Dermis microvascular lymphatic vessel endothelial cell (primary cell): ENCODE measurements around the gene WFIKKN1. TPM values are rescaled to one million over a fixed set of nuclear protein-coding genes. Genes with fewer than 3 reads are reported as not detected.

Experiments
- DNase-seq, 2 donors: peaks; one replicate each; pipeline versions ENCODE4 v3.0.0 to v3.0.0-alpha.2; 2010; ENCODE audit warnings: low read depth in 2 of 2
- total RNA-seq: library from RNA; depleted of rRNA; stranded (reverse); fragments of >200 nt; gene quantifications from 2 replicates; pipeline ENCODE4 v1.2.1, GENCODE V29; 2014

Gene WFIKKN1
- total RNA-seq, 1 donor from 2014 or later = under 0.01 TPM

DNA sequence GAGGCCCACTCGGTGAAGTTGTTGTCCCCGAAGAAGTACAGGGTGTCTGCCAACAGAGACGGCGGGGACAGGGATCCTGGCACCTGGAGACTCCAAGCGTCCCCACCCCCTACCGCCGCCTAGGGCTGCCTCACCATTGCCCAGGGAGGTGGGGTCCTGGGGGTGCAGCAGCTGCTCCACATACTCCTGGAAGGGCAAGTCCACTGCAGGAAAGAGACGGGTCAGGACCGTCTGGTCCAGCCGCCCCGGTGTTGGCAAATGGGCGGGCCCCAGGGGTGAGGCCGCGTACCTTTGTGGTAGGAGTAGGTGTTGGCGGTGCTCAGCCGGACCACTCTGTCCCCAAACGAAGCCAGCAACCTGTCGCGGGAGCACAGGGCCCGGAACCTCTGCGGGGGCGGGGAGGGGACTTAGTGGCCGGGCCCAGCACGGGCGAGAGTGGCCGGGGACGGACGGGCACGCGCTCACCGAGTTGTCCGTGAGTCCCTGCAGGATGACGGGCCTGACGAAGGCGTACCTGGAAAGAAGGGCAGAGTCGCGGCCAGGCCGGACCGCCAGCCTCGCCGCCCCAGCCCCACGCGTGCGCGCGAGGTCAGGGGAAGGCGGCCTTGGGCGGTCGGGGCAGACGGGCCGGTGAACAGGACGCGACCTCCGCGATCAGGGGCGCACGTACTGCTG lies 52.7 kb downstream of the WFIKKN1 start:
- DNase-seq = no peak

Other genes starting within 250 kb of the WFIKKN1 start
- gene PGAP6, start 249.0 kb upstream of the WFIKKN1 start, total RNA-seq = 66.6 and 120 TPM in 2 replicates
- gene NME4, start 233.8 kb upstream of the WFIKKN1 start, total RNA-seq = 45.4 and 50.3 TPM in 2 replicates
- gene DECR2, start 229.1 kb upstream of the WFIKKN1 start, total RNA-seq = 11.4 and 19.2 TPM in 2 replicates
- gene RAB11FIP3, start 205.3 kb upstream of the WFIKKN1 start, total RNA-seq = 19.0 and 48.9 TPM in 2 replicates
- 18.9 and 31.5 TPM in 2 replicates for gene CAPN15, start 103.3 kb upstream of the WFIKKN1 start, total RNA-seq
- gene PRR35, start 70.6 kb upstream of the WFIKKN1 start, total RNA-seq = not detected in 2 replicates
- gene NHLRC4, start 64.0 kb upstream of the WFIKKN1 start, total RNA-seq = 1.3 and 3.0 TPM in 2 replicates
- gene PIGQ, start 61.0 kb upstream of the WFIKKN1 start, total RNA-seq = 12.3 and 28.8 TPM in 2 replicates
- gene RAB40C, start 40.9 kb upstream of the WFIKKN1 start, total RNA-seq = 9.2 and 12.9 TPM in 2 replicates
- 59.4 and 76.7 TPM in 2 replicates for gene METTL26, start 5.3 kb downstream of the WFIKKN1 start, total RNA-seq
- 9.8 and 10.1 TPM in 2 replicates for gene MCRIP2, start 10.8 kb downstream of the WFIKKN1 start, total RNA-seq
- gene WDR90, start 18.4 kb downstream of the WFIKKN1 start, total RNA-seq = 6.8 and 11.4 TPM in 2 replicates
- 23.5 and 33.8 TPM in 2 replicates for gene RHOT2, start 37.1 kb downstream of the WFIKKN1 start, total RNA-seq
- gene RHBDL1, start 44.7 kb downstream of the WFIKKN1 start, total RNA-seq = 0.13 and 0.25 TPM in 2 replicates
- 78.6 and 85.8 TPM in 2 replicates for gene STUB1, start 49.4 kb downstream of the WFIKKN1 start, total RNA-seq
- gene JMJD8, start 53.3 kb downstream of the WFIKKN1 start, total RNA-seq = 16.6 and 35.4 TPM in 2 replicates
- 1.9 and 3.9 TPM in 2 replicates for gene WDR24, start 59.4 kb downstream of the WFIKKN1 start, total RNA-seq
- under 0.01 TPM in 2 replicates for gene FBXL16, start 74.8 kb downstream of the WFIKKN1 start, total RNA-seq
- 41.2 and 45.5 TPM in 2 replicates for gene METRN, start 84.1 kb downstream of the WFIKKN1 start, total RNA-seq
- gene ANTKMT, start 90.2 kb downstream of the WFIKKN1 start, total RNA-seq = 16.7 and 20.2 TPM in 2 replicates
- 0.26 and 0.76 TPM in 2 replicates for gene CCDC78, start 95.5 kb downstream of the WFIKKN1 start, total RNA-seq
- gene HAGHL, start 96.1 kb downstream of the WFIKKN1 start, total RNA-seq = 5.4 and 7.7 TPM in 2 replicates
- gene CIAO3, start 110.0 kb downstream of the WFIKKN1 start, total RNA-seq = 23.2 and 34.6 TPM in 2 replicates
- 0.25 and 0.39 TPM in 2 replicates for gene MSLN, start 129.7 kb downstream of the WFIKKN1 start, total RNA-seq
- 22.2 and 29.8 TPM in 2 replicates for gene RPUSD1, start 157.4 kb downstream of the WFIKKN1 start, total RNA-seq
- 8.0 and 9.9 TPM in 2 replicates for gene CHTF18, start 157.6 kb downstream of the WFIKKN1 start, total RNA-seq
- gene GNG13, start 169.7 kb downstream of the WFIKKN1 start, total RNA-seq = not detected in 2 replicates